ENCODE data around the gene KAZALD1.

DNA sequence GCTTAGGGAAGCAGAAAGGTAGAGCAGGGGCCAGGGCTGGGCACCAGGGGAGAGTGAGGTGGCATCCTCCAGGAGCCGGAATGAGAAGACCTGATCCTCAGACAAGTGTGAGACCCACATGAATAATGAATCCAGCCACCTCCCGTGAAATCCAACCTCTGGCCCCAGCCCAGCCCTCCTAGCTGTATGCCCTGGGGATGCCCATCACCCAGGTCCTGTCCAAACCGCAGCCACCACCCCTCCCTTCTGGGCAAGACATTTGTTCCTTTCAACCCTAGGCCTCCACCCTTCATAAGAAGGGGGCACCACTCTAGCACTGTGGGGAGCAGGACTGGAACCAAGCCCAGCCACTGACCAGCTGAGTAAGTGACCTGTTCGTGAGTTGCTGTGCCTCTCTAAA, 40.5 kb upstream of the KAZALD1 start:
- TF ChIP-seq SP1 (IDR thresholded peaks at IDR 0.05; ENCODE audit: low read depth) (no peak), POLR2A (IDR thresholded peaks at IDR 0.05; ENCODE audit: borderline replicate concordance, extremely low read depth, insufficient read depth, insufficient read length) (no peak), POLR2AphosphoS5 (IDR thresholded peaks at IDR 0.05; ENCODE audit: low read depth, low read length) (no peak), ATF3 (IDR thresholded peaks at IDR 0.05) (no peak), ELF1 (IDR thresholded peaks at IDR 0.05; ENCODE audit: borderline replicate concordance, low read depth) (no peak)
- TF ChIP-seq, protein P1, sequence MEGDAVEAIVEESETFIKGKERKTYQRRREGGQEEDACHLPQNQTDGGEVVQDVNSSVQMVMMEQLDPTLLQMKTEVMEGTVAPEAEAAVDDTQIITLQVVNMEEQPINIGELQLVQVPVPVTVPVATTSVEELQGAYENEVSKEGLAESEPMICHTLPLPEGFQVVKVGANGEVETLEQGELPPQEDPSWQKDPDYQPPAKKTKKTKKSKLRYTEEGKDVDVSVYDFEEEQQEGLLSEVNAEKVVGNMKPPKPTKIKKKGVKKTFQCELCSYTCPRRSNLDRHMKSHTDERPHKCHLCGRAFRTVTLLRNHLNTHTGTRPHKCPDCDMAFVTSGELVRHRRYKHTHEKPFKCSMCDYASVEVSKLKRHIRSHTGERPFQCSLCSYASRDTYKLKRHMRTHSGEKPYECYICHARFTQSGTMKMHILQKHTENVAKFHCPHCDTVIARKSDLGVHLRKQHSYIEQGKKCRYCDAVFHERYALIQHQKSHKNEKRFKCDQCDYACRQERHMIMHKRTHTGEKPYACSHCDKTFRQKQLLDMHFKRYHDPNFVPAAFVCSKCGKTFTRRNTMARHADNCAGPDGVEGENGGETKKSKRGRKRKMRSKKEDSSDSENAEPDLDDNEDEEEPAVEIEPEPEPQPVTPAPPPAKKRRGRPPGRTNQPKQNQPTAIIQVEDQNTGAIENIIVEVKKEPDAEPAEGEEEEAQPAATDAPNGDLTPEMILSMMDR (IDR thresholded peaks at IDR 0.05 in 2 of 3, conservative IDR thresholded peaks at IDR 0.05 in 1 of 3; ENCODE audit: borderline replicate concordance in 1 of 3, insufficient read depth in 1 of 3, low read depth in 2 of 3, low read length in 2 of 3): no peak
- TF ChIP-seq, protein P2, sequence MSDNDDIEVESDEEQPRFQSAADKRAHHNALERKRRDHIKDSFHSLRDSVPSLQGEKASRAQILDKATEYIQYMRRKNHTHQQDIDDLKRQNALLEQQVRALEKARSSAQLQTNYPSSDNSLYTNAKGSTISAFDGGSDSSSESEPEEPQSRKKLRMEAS (IDR thresholded peaks at IDR 0.05): no peak

Measured in HCT116 (cell line).